Fibroblast of lung (primary cell): Measurements from ENCODE around the gene PLAGL1.

Experiments used
- CTCF ChIP-seq, 2 donors: IDR thresholded peaks in 1 of 2; conservative IDR thresholded peaks in 1 of 2; 1 replicate in 1 of 2; 2 replicates in 1 of 2; pipeline ENCODE4 v1.5.1; 2011 to 2012; ENCODE audit warnings: low read length in 2 of 2, control low read depth in 1 of 2, inconsistent platforms in 1 of 2, low read depth in 1 of 2, mild to moderate bottlenecking in 1 of 2
- EZH2 ChIP-seq: IDR thresholded peaks from 2 replicates; pipeline ENCODE4 v1.5.1; 2012; ENCODE audit warnings: low read length, control low read depth, mild to moderate bottlenecking; ENCODE audit errors: missing control alignments

- TF ChIP-seq CTCF (conservative IDR thresholded peaks at IDR 0.05 in 1 of 2, IDR thresholded peaks at IDR 0.05 in 1 of 2; ENCODE audit: low read depth in 1 of 2, low read length in 2 of 2) = no peak
- TF ChIP-seq EZH2 = no peak
Measured at GRCh38 chr6:143957679-143958274, 50.3 kb downstream of the PLAGL1 start.
